GM23338 (cell line): ENCODE measurements around the gene B4GALT6. TPM values are rescaled to one million over a fixed set of nuclear protein-coding genes. Genes with fewer than 3 reads are reported as not detected.

Experiments
- ATAC-seq: fragments of 200-7000 bp; cut with Tn5 transposase; 3 replicates; pipeline ENCODE4 v1.9.1; 2020
- DNase-seq: peaks from one replicate; pipeline ENCODE4 v3.0.0-alpha.2; 2015; ENCODE audit warnings: low spot score
- H2AFZ ChIP-seq: fragments of 200-600 bp; sonication (generic); 2 replicates; pipeline ENCODE4 v1.8.0; 2016; ENCODE audit warnings: antibody characterized with exemption, mild to moderate bottlenecking, moderate library complexity
- H3F3A ChIP-seq: fragments of 200-600 bp; sonication (generic); replicated peaks from 2 replicates; pipeline ENCODE4 v1.8.0; 2017; ENCODE audit warnings: antibody characterized with exemption, mixed run types, low read depth
- H3K27ac ChIP-seq: fragments of 200-600 bp; sonication (generic); 2 replicates; pipeline ENCODE4 v1.6.1; 2016; ENCODE audit warnings: low read depth
- H3K27me3 ChIP-seq: fragments of 200-600 bp; sonication (generic); 2 replicates; pipeline ENCODE4 v1.8.0; 2016; ENCODE audit warnings: mild to moderate bottlenecking, mixed run types, moderate library complexity; ENCODE audit not compliant: insufficient read depth
- H3K36me3 ChIP-seq: fragments of 200-600 bp; sonication (generic); 2 replicates; pipeline ENCODE4 v1.8.0; 2016; ENCODE audit warnings: mild to moderate bottlenecking; ENCODE audit not compliant: insufficient read depth
- H3K4me1 ChIP-seq: fragments of 200-600 bp; sonication (generic); 2 replicates; pipeline ENCODE4 v1.8.0; 2016; ENCODE audit warnings: mild to moderate bottlenecking, moderate library complexity; ENCODE audit not compliant: insufficient read depth
- H3K4me2 ChIP-seq: fragments of 200-600 bp; sonication (generic); 2 replicates; pipeline ENCODE4 v1.7.1; 2017; ENCODE audit warnings: mixed run types
- H3K4me3 ChIP-seq: fragments of 200-600 bp; sonication (generic); 2 replicates; pipeline ENCODE4 v1.6.1; 2016; ENCODE audit warnings: mixed run types
- H3K79me2 ChIP-seq: fragments of 200-600 bp; sonication (generic); replicated peaks from 2 replicates; pipeline ENCODE4 v1.8.0; 2017; ENCODE audit warnings: mild to moderate bottlenecking; ENCODE audit not compliant: insufficient read depth
- H3K9me2 ChIP-seq: fragments of 200-600 bp; sonication (generic); 2 replicates; pipeline ENCODE4 v1.8.0; 2017; ENCODE audit not compliant: insufficient read depth
- H4K20me1 ChIP-seq: fragments of 200-600 bp; sonication (generic); replicated peaks from 2 replicates; pipeline ENCODE4 v1.8.0; 2017; ENCODE audit warnings: mild to moderate bottlenecking; ENCODE audit not compliant: insufficient read depth
- H3K27ac Mint-ChIP-seq: 2 replicates; pipeline ENCODE4 v1.8.0; 2020; ENCODE audit warnings: inconsistent platforms, mild to moderate bottlenecking, moderate library complexity, mixed read lengths
- H3K27me3 Mint-ChIP-seq: 3 replicates; pipeline ENCODE4 v1.8.0; 2022; ENCODE audit warnings: low read depth, mild to moderate bottlenecking, moderate library complexity, mixed read lengths, inconsistent platforms; ENCODE audit not compliant: insufficient read depth, poor library complexity
- H3K36me3 Mint-ChIP-seq: 3 replicates; pipeline ENCODE4 v1.8.0; 2021; ENCODE audit warnings: low read depth, mild to moderate bottlenecking, inconsistent platforms, moderate library complexity, mixed read lengths
- H3K4me1 Mint-ChIP-seq: 3 replicates; pipeline ENCODE4 v1.8.0; 2020; ENCODE audit warnings: mild to moderate bottlenecking, inconsistent platforms, mixed read lengths
- H3K4me3 Mint-ChIP-seq: 3 replicates; pipeline ENCODE4 v1.8.0; 2021; ENCODE audit warnings: moderate library complexity, mild to moderate bottlenecking, inconsistent platforms, mixed read lengths
- H3K9me3 Mint-ChIP-seq: 3 replicates; pipeline ENCODE4 v1.8.0; 2020; ENCODE audit warnings: moderate library complexity, mild to moderate bottlenecking, inconsistent platforms, mixed read lengths
- NANOG ChIP-seq: IDR thresholded peaks from 2 replicates; pipeline ENCODE4 v1.6.1; 2016; ENCODE audit warnings: antibody characterized with exemption, borderline replicate concordance
- STAT1 ChIP-seq: IDR thresholded peaks from one replicate; pipeline ENCODE4 v1.6.1; 2016; ENCODE audit warnings: antibody characterized with exemption; ENCODE audit not compliant: unreplicated experiment
- polyA plus RNA-seq: library from polyadenylated mRNA; unstranded; fragments of >200 nt; fragmentation: Nextera tagmentation; extraction: Ambion mirVana; gene quantifications from 2 replicates; pipeline ENCODE4 v1.2.1, GENCODE V29; 2016
- total RNA-seq: library from RNA; depleted of rRNA; stranded (reverse); fragments of >200 nt; shearing (Covaris generic); gene quantifications from 2 replicates; pipeline ENCODE4 v1.2.3, GENCODE V29; 2014
- TF ChIP-seq, protein P1 (sequence below), 2 experiments: fragments of 200-600 bp in 1 of 2; sonication (generic) in 1 of 2; conservative IDR thresholded peaks; 2 replicates each; pipeline versions ENCODE4 v1.5.1 to v1.6.1; 2016 to 2017; ENCODE audit warnings: antibody characterized with exemption in 2 of 2, low read depth in 2 of 2, mild to moderate bottlenecking in 2 of 2, moderate library complexity in 1 of 2
- TF ChIP-seq, protein P2 (sequence below): fragments of 250-450 bp; sonication (Bioruptor Pico); IDR thresholded peaks from 2 replicates; pipeline ENCODE4 v1.5.0; 2020; ENCODE audit warnings: mild to moderate bottlenecking, moderate library complexity

The B4GALT6 gene
- total and polyA plus RNA-seq, 2 experiments from 2014 or later, result 14.8 to 33.8 TPM

DNA sequence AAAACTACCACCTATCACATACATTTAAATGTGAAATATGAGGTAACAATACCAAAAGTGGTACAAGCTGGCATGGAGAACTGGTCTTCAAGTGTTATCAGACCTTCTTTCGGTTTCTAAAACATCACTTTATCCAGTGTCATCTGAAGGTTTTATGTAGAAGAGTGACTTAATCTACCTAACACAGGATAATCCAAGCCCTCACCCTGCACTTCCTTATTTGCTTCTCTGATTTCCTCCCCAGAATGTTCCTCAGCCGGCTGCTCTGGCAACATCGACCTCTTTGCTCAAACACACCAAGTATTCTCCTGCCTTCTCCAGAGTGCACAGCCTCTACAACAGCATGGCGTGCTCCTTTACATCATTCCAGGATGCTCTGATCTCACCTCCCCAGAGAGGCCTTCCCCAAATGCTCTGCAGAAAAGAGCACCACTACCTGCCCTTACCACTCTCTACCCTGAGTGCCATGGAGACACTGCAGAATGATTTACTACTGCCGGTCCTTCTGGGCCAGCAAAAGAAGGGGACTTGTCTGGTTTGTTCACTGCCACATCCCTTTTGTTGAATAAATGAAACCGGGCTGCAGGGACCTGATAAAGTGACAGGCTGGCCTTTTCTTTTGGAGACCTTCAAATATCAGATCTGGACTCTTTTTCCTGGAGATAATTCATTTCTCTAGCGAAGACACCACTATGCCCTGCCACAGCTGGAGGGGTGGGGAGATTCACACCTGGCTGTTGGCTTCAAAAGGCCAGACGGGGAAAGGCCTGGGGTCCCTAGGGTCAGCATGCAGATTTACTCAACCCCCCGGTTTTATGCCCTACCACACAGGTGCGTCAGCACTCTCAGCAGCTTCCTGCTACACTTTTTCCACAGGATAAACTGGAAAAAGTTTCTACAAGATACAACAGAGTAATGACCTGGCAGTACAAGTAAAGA, 50.7 kb downstream of the B4GALT6 start:
- ATAC-seq (no peak), DNase-seq (no peak)
- Histone ChIP-seq H3K9me2 (no peaks in the 10 kb centered on the region), H3K79me2 (no peaks in the 10 kb centered on the region), H3K4me3 (no peak overlapping the region), H3K4me1 (no peaks in the 10 kb centered on the region), H2AFZ (no peak overlapping the region), H3K4me2 (no peak overlapping the region), H3K27me3 (no peaks in the 10 kb centered on the region), H3K27ac (no peak overlapping the region), H4K20me1 (no peaks in the 10 kb centered on the region), H3K36me3 (peaks cover 10% of the 10 kb centered on the region), H3F3A (no peaks in the 10 kb centered on the region)
- no peak overlapping the region for H3K4me3 Mint-ChIP-seq
- peaks cover 3% of the 10 kb centered on the region; the same call in 1 of the 3 replicates for H3K9me3 Mint-ChIP-seq
- H3K27ac Mint-ChIP-seq, result no peak overlapping the region
- peaks cover 44% of the 10 kb centered on the region for H3K36me3 Mint-ChIP-seq
- peaks cover 5% of the 10 kb centered on the region; the same call in 1 of the 3 replicates for H3K4me1 Mint-ChIP-seq
- peaks cover 3% of the 10 kb centered on the region for H3K27me3 Mint-ChIP-seq
- TF ChIP-seq, protein P1, sequence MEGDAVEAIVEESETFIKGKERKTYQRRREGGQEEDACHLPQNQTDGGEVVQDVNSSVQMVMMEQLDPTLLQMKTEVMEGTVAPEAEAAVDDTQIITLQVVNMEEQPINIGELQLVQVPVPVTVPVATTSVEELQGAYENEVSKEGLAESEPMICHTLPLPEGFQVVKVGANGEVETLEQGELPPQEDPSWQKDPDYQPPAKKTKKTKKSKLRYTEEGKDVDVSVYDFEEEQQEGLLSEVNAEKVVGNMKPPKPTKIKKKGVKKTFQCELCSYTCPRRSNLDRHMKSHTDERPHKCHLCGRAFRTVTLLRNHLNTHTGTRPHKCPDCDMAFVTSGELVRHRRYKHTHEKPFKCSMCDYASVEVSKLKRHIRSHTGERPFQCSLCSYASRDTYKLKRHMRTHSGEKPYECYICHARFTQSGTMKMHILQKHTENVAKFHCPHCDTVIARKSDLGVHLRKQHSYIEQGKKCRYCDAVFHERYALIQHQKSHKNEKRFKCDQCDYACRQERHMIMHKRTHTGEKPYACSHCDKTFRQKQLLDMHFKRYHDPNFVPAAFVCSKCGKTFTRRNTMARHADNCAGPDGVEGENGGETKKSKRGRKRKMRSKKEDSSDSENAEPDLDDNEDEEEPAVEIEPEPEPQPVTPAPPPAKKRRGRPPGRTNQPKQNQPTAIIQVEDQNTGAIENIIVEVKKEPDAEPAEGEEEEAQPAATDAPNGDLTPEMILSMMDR (conservative IDR thresholded peaks at IDR 0.05; ENCODE audit: low read depth in 2 of 2), result no peak
- TF ChIP-seq, protein P2, sequence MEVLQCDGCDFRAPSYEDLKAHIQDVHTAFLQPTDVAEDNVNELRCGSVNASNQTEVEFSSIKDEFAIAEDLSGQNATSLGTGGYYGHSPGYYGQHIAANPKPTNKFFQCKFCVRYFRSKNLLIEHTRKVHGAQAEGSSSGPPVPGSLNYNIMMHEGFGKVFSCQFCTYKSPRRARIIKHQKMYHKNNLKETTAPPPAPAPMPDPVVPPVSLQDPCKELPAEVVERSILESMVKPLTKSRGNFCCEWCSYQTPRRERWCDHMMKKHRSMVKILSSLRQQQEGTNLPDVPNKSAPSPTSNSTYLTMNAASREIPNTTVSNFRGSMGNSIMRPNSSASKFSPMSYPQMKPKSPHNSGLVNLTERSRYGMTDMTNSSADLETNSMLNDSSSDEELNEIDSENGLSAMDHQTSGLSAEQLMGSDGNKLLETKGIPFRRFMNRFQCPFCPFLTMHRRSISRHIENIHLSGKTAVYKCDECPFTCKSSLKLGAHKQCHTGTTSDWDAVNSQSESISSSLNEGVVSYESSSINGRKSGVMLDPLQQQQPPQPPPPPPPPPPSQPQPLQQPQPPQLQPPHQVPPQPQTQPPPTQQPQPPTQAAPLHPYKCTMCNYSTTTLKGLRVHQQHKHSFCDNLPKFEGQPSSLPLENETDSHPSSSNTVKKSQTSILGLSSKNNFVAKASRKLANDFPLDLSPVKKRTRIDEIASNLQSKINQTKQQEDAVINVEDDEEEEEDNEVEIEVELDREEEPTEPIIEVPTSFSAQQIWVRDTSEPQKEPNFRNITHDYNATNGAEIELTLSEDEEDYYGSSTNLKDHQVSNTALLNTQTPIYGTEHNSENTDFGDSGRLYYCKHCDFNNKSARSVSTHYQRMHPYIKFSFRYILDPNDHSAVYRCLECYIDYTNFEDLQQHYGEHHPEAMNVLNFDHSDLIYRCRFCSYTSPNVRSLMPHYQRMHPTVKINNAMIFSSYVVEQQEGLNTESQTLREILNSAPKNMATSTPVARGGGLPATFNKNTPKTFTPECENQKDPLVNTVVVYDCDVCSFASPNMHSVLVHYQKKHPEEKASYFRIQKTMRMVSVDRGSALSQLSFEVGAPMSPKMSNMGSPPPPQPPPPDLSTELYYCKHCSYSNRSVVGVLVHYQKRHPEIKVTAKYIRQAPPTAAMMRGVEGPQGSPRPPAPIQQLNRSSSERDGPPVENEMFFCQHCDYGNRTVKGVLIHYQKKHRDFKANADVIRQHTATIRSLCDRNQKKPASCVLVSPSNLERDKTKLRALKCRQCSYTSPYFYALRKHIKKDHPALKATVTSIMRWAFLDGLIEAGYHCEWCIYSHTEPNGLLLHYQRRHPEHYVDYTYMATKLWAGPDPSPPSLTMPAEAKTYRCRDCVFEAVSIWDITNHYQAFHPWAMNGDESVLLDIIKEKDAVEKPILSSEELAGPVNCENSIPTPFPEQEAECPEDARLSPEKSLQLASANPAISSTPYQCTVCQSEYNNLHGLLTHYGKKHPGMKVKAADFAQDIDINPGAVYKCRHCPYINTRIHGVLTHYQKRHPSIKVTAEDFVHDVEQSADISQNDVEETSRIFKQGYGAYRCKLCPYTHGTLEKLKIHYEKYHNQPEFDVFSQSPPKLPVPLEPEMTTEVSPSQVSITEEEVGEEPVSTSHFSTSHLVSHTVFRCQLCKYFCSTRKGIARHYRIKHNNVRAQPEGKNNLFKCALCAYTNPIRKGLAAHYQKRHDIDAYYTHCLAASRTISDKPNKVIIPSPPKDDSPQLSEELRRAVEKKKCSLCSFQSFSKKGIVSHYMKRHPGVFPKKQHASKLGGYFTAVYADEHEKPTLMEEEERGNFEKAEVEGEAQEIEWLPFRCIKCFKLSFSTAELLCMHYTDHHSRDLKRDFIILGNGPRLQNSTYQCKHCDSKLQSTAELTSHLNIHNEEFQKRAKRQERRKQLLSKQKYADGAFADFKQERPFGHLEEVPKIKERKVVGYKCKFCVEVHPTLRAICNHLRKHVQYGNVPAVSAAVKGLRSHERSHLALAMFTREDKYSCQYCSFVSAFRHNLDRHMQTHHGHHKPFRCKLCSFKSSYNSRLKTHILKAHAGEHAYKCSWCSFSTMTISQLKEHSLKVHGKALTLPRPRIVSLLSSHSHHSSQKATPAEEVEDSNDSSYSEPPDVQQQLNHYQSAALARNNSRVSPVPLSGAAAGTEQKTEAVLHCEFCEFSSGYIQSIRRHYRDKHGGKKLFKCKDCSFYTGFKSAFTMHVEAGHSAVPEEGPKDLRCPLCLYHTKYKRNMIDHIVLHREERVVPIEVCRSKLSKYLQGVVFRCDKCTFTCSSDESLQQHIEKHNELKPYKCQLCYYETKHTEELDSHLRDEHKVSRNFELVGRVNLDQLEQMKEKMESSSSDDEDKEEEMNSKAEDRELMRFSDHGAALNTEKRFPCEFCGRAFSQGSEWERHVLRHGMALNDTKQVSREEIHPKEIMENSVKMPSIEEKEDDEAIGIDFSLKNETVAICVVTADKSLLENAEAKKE, result no peak
- TF ChIP-seq STAT1 (no peak), NANOG (no peak)
